HepG2 (cell line): ENCODE measurements around the gene LCAT. TPM values are rescaled to one million over a fixed set of nuclear protein-coding genes. Genes with fewer than 3 reads are reported as not detected.

ENCODE experiments used
- CSRNP1 ChIP-seq: sonication (generic); formaldehyde crosslinking; IDR thresholded peaks from 2 replicates; pipeline ENCODE4 v1.8.1; 2023; ENCODE audit warnings: mild to moderate bottlenecking, missing genetic modification reagents
- DPF2 ChIP-seq: sonication (generic); formaldehyde crosslinking; IDR thresholded peaks from 2 replicates; pipeline ENCODE4 v1.4.0; 2020; ENCODE audit warnings: mild to moderate bottlenecking, low read depth, missing genetic modification reagents, borderline replicate concordance
- FLYWCH1 ChIP-seq: sonication (generic); formaldehyde crosslinking; IDR thresholded peaks from 2 replicates; pipeline ENCODE4 v1.8.1; 2023; ENCODE audit warnings: mild to moderate bottlenecking, missing genetic modification reagents
- GRHL1 ChIP-seq: sonication (generic); formaldehyde crosslinking; conservative IDR thresholded peaks from 2 replicates; pipeline ENCODE4 v1.8.0; 2022; ENCODE audit warnings: missing genetic modification reagents
- HOXA9 ChIP-seq: sonication (generic); formaldehyde crosslinking; IDR thresholded peaks from 2 replicates; pipeline ENCODE4 v1.8.1; 2022; ENCODE audit warnings: missing genetic modification reagents, mild to moderate bottlenecking, moderate library complexity, borderline replicate concordance
- KDM2A ChIP-seq: sonication (generic); formaldehyde crosslinking; IDR thresholded peaks from 2 replicates; pipeline ENCODE4 v1.4.0; 2020; ENCODE audit warnings: low read depth, missing genetic modification reagents, borderline replicate concordance
- NCOA5 ChIP-seq: sonication (generic); formaldehyde crosslinking; IDR thresholded peaks from 2 replicates; pipeline ENCODE4 v1.4.0; 2020; ENCODE audit warnings: missing genetic modification reagents
- RBFOX2 ChIP-seq: fragments of 200-400 bp; formaldehyde crosslinking; IDR thresholded peaks from 2 replicates; pipeline ENCODE4 v1.6.1; 2017; ENCODE audit warnings: low read depth, mild to moderate bottlenecking, low read length
- ZBTB3 ChIP-seq: sonication (generic); formaldehyde crosslinking; IDR thresholded peaks from 2 replicates; pipeline ENCODE4 v1.4.0; 2020; ENCODE audit warnings: low read depth, mild to moderate bottlenecking, moderate library complexity, missing genetic modification reagents, borderline replicate concordance
- ZBTB38 ChIP-seq: sonication (generic); formaldehyde crosslinking; IDR thresholded peaks from 2 replicates; pipeline ENCODE4 v1.5.1; 2020; ENCODE audit warnings: mild to moderate bottlenecking, missing genetic modification reagents
- ZFP37 ChIP-seq: sonication (generic); formaldehyde crosslinking; IDR thresholded peaks from 2 replicates; pipeline ENCODE4 v1.4.0; 2020; ENCODE audit warnings: missing genetic modification reagents, borderline replicate concordance
- ZNF30 ChIP-seq: sonication (generic); formaldehyde crosslinking; IDR thresholded peaks from 2 replicates; pipeline ENCODE4 v1.5.0; 2020; ENCODE audit warnings: mild to moderate bottlenecking, missing genetic modification reagents
- ZNF337 ChIP-seq: sonication (generic); formaldehyde crosslinking; IDR thresholded peaks from 2 replicates; pipeline ENCODE4 v1.5.1; 2020; ENCODE audit warnings: missing genetic modification reagents, low read depth, mild to moderate bottlenecking, borderline replicate concordance
- ZNF350 ChIP-seq: sonication (generic); formaldehyde crosslinking; IDR thresholded peaks from 2 replicates; pipeline ENCODE4 v1.4.0; 2020; ENCODE audit warnings: mild to moderate bottlenecking, low read depth, missing genetic modification reagents, borderline replicate concordance
- ZNF367 ChIP-seq: sonication (generic); formaldehyde crosslinking; IDR thresholded peaks from 2 replicates; pipeline ENCODE4 v1.4.0; 2020; ENCODE audit warnings: missing genetic modification reagents, borderline replicate concordance
- ZNF496 ChIP-seq: sonication (generic); formaldehyde crosslinking; IDR thresholded peaks from 2 replicates; pipeline ENCODE4 v1.8.1; 2023; ENCODE audit warnings: mild to moderate bottlenecking, moderate library complexity, missing genetic modification reagents; ENCODE audit not compliant: insufficient replicate concordance
- ZNF687 ChIP-seq: sonication (generic); formaldehyde crosslinking; IDR thresholded peaks from 2 replicates; pipeline ENCODE4 v1.5.1; 2020; ENCODE audit warnings: mild to moderate bottlenecking, missing genetic modification reagents, moderate library complexity
- ZSCAN25 ChIP-seq: sonication (generic); formaldehyde crosslinking; IDR thresholded peaks from 2 replicates; pipeline ENCODE4 v1.8.0; 2022; ENCODE audit warnings: mild to moderate bottlenecking, missing genetic modification reagents
- ZSCAN31 ChIP-seq: sonication (generic); formaldehyde crosslinking; IDR thresholded peaks from 2 replicates; pipeline ENCODE4 v1.5.0; 2020; ENCODE audit warnings: low read depth, mild to moderate bottlenecking, missing genetic modification reagents
- polyA plus RNA-seq, 8 experiments: library from polyadenylated mRNA; depleted of rRNA in 3 of 8; stranded (reverse) in 7 of 8; unstranded in 1 of 8; fragments of >200 nt; fragmentation: Illumina TruSeq in 4 of 8; extraction: Trizol in 4 of 8; gene quantifications; 2 replicates each; pipeline versions ENCODE4 v1.2.1 to v1.2.3, GENCODE V29; 2011 to 2016; ENCODE audit warnings: low read depth in 4 of 8, missing spikeins in 1 of 8, mixed read lengths in 1 of 8; ENCODE audit not compliant: insufficient read depth in 1 of 8
- total RNA-seq, 5 experiments: library from RNA; depleted of rRNA; stranded (reverse); fragments of >200 nt; fragmentation: Illumina TruSeq; extraction: Trizol; gene quantifications; 2 replicates each; pipeline ENCODE4 v1.2.3, GENCODE V29; 2016; ENCODE audit warnings: low read depth in 1 of 5

LCAT gene
- total and polyA plus RNA-seq, 2 of the 13 experiments (the other 11 are each of a cell fraction or from before 2014, with no cell fraction given): 36.1 to 38.9 TPM

GRCh38 chr16:67928561-67929364 is 15.2 kb downstream of the LCAT start (continued):
- TF ChIP-seq FLYWCH1 (CRISPR knock-in tag): no peak
- no peak for TF ChIP-seq ZNF30 (CRISPR knock-in tag)
- no peak for TF ChIP-seq ZSCAN25 (CRISPR knock-in tag)
- TF ChIP-seq ZNF367: no peak
- no peak for TF ChIP-seq ZSCAN31 (CRISPR knock-in tag)
- no peak for TF ChIP-seq GRHL1 (CRISPR knock-in tag)
- peak; percentile 40; the same call in 1 of the 2 replicates for TF ChIP-seq ZBTB38 (CRISPR knock-in tag)
- peak; percentile 52 for TF ChIP-seq ZNF350 (CRISPR knock-in tag)
- 0 out of 2 replicates have a peak, but pooled peaks have one; percentile 19 for TF ChIP-seq RBFOX2
- peak; percentile 64 for TF ChIP-seq ZNF687
- no peak for TF ChIP-seq DPF2 (CRISPR knock-in tag)
- no peak for TF ChIP-seq CSRNP1 (CRISPR knock-in tag)
- no peak for TF ChIP-seq NCOA5
- no peak for TF ChIP-seq ZBTB3 (CRISPR knock-in tag)
- no peak for TF ChIP-seq ZFP37 (CRISPR knock-in tag)
- peak; percentile 33; the same call in 1 of the 2 replicates for TF ChIP-seq HOXA9 (CRISPR knock-in tag)
- peak; percentile 74 for TF ChIP-seq KDM2A (CRISPR knock-in tag)
- TF ChIP-seq ZNF337 (CRISPR knock-in tag): no peak
- TF ChIP-seq ZNF496 (CRISPR knock-in tag): no peak
